NCI-H1930 (cell line): Measurements from ENCODE around the gene PPP1R9A.

Source experiments
- DNase-seq, 2 experiments: peaks; one replicate each; lab custom pipeline; 2025; lab: John Stamatoyannopoulos, UW

PPP1R9A gene

DNA sequence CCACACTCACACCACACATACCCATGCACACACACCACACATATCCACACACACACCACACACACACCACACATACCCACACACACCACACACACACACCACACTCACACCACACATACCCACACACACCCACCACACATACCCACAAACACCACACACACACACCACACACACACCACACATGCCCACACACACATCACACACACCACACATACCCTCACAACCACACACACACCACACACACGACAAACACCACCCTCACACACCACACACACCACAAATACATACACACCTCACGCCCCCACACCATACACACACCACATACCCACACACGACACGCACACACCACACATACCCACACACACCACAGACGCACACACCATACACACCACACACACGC lies 297.2 kb downstream of the PPP1R9A start:
- DNase-seq, result no peak

DNA sequence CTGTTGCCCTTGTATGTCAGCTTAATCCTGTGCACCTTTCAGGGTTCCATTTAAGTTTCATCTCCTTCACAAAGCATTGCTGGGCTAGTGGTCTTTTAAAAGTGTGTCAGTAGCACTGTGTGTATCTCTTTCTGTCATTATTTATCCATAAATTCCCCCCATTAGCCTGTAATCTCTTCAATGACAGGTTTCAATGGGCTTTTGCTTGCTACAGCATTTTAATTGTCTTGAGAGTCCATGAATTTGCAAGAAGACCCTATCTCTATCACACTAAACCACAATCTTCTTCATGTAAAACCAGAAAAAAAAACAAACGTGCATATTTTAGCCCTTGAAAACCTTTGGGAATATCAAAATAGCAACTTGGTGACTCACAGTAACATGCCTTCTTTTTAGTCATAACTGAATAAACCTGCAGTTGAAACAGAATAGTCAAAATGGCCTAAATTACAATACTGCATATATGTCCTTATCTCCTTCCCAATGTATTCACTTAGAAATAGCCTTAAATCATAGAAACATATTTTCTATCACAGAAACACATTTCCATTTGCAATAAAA lies 298.4 kb downstream of the PPP1R9A start:
- DNase-seq, result no peak

DNA sequence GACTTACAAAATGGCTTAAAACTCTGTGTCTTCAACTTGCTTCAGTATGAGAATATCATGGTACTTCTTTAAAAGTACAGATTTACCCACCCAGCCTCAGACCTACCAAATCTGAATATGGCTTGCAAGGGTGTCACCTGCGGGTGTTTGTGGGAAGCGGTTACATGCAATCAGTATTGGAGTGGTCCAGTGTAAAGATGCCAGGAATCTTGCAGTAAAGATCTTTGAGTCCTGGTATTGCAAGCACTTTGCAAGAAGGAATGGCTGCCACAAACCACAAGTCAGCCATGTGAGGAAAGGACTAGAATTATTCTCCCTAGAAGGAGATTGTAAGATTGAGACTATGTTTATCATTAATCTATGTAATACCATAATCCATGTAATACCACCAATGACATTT lies 301.9 kb downstream of the PPP1R9A start:
- DNase-seq, result no peak

DNA sequence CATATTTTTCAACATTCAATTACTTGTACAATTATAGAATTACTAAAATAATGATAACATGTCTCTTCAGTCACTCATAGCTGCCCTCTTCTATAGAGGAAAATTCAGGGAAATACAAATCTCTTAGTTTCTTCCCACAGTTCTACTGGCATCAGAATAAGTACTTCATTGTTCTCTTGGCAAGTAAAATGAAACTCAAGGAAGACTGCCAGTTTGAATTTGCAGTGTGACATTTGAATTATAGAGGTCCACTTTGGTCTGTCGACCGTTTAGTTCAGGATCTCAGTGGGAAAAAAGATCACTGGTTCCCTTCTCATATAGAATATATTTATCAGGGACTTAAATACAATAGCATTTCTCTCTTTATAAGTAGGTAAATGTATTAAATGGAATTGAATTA lies 302.4 kb downstream of the PPP1R9A start:
- DNase-seq, result no peak

DNA sequence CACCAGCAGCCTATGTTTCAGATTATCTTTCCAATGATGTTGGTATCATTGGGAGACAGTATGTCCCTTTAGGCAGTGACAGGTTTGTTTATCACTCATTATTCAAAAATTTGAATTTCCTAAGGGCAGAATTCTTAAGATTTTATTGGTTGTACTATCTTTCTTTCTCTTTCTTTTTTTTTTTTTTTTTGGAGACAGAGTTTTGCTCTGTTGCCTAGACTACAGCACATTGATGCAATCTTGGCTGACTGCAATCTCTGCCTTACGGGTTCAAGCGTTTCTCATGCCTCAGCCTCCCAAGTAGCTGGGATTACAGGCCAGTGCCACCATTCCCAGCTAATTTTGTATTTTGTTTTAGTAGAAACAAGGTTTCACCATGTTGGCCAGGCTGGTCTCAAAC lies 305.8 kb downstream of the PPP1R9A start:
- DNase-seq, result no peak

DNA sequence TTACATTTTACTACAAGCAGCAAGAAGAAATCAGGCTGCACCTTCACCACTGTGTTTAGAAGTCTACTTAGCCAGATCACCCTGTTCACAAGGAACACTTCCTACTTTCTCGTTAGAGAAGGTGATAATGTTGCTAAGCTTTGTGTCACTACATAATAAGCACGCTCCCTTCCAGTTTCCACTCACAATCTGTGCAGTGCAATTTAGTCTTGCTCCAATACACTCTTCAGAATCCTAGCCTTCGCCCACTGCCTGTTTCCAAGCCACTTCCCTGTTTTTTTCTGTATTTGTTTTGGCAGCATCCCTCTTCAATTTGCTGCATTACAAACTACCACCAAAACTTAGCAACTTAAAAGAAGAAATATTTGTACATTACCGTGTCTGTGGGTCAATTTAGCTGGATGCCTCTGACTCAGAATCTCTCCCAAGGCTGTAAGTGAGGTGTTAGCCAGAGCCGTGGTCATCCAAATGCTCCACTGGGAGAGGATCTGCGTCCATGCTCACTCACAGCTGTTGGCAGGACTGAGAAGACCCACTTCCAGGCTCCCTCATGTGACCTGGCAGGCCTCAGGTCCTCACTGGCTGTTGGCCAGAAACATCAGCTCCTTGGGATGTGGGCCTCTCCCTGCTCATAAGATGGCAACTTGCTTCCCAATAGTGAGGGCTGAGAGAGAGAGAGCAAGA lies 306.6 kb downstream of the PPP1R9A start:
- no peak for DNase-seq

DNA sequence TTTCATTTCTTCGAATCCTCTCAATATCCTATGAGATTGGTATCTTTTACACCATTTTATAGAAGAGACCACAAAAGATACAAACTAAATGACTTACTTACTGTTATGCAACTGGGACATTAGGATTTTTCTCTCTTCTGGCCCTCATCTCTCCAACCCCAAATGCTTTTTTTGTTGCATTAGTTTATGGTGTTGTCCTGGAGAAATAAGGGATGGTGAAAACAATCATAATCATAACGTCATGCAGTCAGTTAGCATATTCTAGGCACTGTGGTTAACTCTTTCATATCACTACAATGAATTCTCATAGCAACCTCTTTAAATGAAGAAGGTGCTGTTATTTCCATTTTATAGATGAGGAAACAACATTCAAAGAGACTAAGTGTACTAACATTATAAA lies 312.3 kb downstream of the PPP1R9A start:
- no peak for DNase-seq

DNA sequence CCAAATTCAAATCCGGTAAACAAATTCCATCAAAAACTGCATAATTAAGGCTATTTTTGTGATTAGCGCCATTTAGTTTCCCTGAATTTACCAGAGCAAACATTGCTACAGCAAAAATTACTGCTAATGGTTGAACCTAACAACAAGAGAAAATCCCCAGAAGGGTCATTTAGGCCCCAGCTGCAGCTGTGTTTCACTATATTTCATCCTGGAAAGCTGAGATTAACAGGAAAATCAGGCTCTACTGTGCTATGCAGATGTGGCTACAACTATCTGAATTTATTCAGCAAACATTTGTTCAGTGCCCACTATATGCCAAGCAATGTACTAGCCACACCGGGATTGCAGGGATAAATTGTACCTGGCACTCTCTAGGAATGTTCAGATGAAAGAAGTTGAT lies 312.9 kb downstream of the PPP1R9A start:
- peak; percentile 45 to 71 for DNase-seq

DNA sequence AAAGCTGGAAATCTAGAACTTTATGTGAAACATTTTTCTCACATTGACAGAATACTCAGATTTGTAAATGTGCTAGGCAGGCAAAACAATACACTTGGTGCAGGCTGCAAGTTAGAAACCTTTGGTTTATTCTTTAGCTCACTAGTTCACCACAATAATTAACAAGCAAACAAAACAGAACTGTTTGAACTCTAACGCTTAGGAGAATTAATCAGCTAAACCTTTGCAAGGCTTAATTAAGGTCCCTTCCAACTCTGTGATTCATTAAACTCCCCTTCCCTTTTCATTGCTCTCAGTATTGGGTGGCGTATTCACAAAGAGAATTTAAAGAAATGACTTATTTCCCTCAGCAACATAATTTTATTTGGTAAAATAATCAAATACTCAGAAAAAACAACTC lies 317.9 kb downstream of the PPP1R9A start:
- DNase-seq, result no peak

DNA sequence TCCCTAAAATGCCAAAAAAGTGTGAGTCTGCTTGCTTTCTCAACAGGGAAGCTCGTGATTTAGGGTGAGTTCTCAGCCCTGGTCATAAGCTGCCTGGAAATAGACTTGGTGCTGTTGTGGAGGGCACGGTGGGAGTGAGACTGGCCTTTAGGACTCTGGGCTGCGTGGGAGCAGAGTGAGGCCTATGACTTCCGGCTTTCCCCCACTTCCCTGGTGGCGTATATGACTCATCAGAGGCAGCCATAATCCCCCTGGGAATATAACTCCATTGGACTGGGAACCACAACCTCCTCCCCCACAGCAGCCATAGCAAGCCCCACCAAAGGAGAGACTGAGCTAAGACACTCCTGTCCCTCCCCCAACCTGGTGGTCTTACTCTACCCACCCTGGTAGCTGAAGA lies 321.9 kb downstream of the PPP1R9A start:
- no peak for DNase-seq

DNA sequence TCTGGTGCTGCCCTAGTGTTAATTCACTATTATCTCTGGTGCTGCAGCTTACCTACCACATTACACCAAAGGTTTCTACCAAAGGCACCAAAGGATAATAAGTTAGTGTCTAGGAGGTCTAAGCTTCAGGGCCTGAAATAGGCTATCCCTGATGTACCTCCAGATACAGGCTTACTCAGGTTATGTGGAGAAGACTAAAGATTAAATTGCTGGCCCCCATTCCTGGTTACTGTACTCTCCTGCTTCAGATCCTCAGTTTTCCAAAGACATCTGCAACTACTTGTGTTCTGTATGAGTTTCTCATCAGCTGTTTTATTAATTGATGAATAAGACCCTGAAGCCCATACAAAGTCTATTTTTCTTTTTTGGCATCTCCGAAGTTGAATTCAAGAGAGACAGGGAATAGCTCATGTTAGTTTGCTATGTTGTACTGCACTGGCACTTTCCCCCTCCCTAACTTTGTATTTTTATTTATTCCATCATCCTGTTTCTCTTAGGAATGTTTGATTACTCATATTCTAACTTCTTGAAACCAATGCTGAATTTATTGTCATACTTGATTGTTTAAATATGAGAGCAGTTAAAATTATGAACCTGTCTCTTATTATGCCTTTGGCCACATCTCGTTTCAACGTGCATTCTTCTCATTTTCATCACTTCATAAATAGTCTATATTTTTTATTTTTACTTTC lies 331.0 kb downstream of the PPP1R9A start:
- no peak for DNase-seq

DNA sequence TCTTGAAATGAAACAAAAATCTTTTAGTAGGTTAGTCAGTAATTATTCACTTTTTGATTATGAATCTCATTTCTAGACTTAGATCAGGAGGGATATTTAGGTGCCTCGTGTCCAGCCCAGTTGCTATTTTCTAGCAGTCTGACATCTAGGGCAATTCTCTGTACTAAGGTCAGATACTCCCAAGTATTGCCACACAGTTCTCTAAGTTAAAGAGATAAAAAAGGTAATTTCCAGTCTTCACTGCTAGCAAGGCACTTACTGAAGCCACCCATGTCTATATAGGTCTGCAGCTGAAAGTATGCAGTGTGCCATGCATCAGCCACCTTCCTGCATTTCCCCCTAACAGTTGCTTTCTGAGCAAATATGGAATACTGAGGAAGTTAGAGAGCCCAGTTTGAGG lies 333.5 kb downstream of the PPP1R9A start:
- DNase-seq, result no peak

DNA sequence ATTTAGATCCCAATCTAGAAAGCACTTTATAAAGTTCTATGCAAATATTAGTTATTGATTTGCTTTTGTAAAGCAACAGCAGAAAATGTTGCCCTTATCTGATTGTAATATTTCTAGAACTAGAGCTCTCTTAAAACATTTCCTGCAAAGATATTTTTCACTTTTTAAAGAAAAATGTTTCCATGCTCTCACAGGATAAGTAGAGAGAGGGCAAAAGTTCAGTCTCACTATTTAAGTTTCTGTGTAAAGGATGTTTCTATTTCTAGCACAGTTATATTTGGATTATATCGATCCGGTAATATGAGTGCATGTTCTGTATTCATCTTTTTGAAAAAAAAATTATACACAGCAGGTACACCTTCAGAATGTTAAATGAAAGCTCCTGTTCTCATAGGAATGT lies 334.9 kb downstream of the PPP1R9A start:
- DNase-seq, result no peak

DNA sequence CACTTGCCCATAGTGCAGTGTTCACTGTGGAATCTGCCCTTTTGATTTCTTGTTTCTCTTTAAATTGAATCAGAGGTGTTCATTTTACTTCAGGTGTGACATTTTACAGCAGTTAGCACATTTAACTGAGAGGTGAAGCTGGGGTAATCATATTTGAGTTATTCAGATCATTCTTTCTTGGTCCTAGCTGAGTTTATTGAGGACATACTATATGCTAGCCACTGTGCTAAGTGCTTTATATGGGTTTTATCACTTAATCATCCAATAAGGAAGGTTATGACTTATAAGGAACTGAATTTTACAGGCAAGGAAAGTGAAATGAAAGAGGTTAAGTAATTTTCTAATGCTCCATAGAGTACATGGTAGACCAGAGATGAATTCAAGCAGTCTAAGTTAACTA lies 337.2 kb downstream of the PPP1R9A start:
- no peak for DNase-seq

DNA sequence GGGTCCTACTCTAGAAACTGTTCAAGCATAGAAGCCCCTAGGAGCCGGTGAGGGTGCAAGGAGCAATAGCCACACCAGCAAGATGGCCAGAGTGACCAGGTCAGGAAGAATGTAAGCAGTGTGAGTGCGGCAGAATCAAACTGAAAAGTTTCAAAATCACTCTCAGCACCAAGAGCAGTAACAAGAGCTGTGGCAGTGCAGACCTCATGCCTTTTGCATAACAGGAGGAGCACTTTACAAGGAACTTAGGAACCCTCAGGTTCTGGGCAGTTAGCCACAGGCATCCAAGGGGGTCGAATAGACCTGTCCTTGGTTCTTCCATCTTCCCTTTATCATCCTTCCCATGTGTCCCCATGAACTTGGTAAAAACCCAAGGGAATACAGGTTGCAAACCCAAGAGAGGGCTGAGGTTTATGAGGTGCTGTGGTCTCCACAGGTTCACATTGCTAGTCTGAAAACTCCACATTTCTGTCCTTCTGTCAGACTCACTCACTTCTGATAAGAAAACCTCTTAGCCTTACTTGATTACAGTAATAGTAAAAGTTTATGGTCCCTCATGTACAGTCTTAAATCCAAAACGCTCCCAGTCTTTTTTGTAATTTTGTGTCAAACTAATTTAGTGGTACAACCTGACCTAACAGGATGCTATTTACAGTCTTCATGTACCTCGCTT lies 338.6 kb downstream of the PPP1R9A start:
- no peak for DNase-seq

DNA sequence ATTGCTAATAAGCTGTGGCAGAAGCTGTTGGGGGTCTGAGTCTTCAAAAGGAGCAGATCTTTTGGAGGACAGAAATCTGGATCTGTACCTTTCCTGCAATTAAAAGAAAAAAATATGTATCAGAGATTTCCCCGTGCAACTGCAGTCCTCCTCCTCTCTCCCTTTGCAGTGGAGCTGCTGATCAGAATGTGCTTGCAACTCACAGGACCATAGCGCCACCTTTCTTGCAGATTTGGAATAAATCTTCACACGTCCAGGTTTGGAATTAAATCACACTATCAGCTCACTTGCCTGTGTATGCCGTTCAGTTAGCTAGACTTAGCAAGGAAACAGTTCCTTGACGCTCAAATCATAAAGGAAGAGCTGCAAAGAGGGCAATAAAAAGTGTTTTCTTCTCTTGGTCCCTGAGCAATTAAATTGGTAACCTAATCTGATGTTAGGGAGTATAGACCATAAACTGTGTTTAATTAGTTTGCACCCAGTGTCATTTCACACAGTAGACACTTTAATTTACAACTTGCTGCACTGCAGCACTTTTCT lies 339.5 kb downstream of the PPP1R9A start:
- DNase-seq, result peak; percentile 67 to 68

DNA sequence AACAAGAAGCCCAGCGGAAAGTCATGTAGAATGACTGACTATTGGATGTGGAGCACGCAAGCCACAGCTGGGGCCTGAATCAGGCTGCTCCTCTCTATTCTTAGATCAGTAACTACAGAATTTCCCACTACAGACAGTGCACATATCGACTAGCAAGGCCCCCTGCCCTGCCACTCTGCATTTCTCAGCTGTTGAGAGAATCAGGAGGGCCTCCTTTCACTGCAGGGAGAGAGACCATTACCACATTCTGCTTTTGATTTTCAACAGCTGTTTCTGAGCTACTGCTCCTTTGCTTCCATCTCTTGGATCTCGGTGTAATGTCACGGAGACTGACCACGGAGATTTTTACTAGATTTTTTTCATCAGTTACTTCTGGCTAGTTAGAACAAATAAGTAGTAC lies 343.2 kb downstream of the PPP1R9A start:
- DNase-seq, result no peak

DNA sequence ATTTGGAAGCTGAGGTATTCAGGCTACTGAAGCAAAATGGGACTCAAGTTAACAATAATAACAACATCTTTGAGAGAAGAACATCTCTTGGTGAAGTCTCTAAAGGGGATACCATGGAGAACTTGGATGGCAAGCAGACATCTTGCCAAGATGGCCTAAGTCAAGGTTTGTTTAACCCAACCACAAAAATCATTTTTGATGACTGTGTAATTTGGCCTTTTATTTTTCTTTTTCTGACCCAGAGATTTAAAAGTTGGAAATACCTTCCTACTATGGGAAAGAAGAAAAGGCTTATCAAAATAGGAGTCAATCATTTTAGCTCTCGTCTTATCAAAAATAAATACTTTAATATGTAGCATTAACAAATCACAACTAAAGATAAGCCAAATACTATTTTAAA lies 344.6 kb downstream of the PPP1R9A start:
- no peak for DNase-seq

DNA sequence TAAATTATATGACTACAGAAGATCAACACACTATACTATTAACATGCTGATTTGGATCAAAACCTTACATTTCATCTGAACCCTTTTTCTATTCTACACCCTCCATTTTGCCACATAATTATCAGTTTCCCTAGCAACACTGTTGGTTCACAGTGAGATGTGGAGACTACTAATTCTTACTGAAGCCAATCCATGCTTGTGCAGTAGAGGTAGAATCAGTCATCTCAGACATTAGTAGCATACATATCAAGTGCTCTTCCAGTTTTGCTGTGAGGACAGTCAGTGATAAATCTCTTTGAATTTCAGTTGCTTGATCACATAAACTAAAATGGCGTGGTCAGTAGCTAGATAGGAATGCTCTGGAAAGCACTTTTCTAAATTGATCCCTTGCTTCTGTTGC lies 346.6 kb downstream of the PPP1R9A start:
- no peak for DNase-seq

DNA sequence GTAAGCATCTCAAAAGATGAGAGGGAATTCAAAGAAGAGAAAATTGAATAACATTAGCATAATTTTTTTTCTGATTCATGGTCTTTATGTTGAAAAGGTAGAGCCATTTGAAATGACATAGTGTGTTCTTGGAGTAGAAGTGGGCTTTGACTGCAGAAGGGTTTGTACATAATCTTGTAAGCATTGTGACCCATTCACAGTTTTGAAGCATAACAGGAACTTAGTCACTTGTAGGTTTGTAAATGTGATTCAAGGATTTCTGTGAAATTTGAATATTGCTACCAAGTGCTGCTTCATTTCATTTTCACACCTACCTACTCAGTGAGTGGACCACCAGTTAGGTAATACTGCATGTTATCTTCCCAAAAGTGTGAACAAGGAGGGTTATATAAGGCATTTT lies 348.3 kb downstream of the PPP1R9A start:
- no peak for DNase-seq

DNA sequence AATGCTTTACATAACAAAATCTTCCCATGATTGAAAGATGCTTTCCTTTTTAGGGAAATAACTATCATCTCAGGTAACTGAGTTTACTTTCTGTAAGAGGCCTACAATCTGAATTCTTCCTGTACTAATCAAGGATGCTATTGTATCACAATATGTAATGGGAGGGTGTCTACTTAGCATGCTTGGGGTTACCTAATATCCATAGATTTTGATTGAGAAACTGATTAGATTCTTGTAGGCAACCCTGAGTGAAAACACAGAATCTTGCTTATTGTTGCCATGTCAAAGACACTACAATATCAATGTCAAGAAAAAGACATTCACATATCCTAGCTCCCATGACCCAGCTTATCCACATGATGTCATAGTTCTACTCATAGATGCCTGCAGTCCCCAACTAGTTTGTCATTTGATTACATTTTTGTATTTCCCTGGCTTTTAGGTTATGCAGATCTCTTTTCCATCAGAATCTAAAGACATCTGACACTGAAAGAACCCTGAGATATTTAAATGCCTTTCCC lies 354.6 kb downstream of the PPP1R9A start:
- DNase-seq, result no peak

DNA sequence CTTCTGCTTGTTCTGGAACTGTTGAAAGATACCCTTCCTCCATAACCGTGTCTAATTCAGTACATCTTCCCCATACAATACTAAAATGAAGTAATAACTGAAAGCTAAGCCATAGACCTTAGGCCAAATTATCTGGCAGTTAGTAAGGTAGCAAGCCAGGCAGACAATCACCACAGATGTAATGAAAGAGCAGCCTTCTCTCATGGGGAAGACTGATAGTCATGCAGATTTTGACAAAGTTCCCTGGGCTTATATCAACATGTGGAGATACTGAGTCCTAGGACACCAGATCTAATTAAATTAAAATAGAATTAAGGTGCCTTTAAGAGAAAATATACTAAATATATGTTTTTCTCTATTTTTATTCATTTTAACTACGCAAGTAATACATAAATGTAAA lies 355.5 kb downstream of the PPP1R9A start:
- DNase-seq, result no peak
